ENCODE results near the gene RC3H2.

- no peak for TF ChIP-seq TEAD4 (IDR thresholded peaks at IDR 0.05)
- TF ChIP-seq MAX (IDR thresholded peaks at IDR 0.05), result no peak
- no peak for TF ChIP-seq CREB1 (IDR thresholded peaks at IDR 0.05; ENCODE audit: low read depth)
- TF ChIP-seq EP300 (IDR thresholded peaks at IDR 0.05; ENCODE audit: borderline replicate concordance), result no peak
- TF ChIP-seq TAF1 (IDR thresholded peaks at IDR 0.05; ENCODE audit: low read depth), result no peak
- TF ChIP-seq CEBPB (IDR thresholded peaks at IDR 0.05), result no peak
- TF ChIP-seq, protein P1, sequence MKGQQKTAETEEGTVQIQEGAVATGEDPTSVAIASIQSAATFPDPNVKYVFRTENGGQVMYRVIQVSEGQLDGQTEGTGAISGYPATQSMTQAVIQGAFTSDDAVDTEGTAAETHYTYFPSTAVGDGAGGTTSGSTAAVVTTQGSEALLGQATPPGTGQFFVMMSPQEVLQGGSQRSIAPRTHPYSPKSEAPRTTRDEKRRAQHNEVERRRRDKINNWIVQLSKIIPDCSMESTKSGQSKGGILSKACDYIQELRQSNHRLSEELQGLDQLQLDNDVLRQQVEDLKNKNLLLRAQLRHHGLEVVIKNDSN (IDR thresholded peaks at IDR 0.05), result no peak
- TF ChIP-seq YY1 (IDR thresholded peaks at IDR 0.05; ENCODE audit: low read depth), result no peak
- no peak for TF ChIP-seq RAD21 (IDR thresholded peaks at IDR 0.05; ENCODE audit: low read depth)
- TF ChIP-seq REST (IDR thresholded peaks at IDR 0.05; ENCODE audit: low read depth), result no peak
Measured at GRCh38 chr9:122863407-122863806, 41.8 kb downstream of the RC3H2 start.
